NCI-H2081 treated with DMSO at 0.1 percent for 48 hours (cell line): ENCODE measurements around the gene ZNF136.

ENCODE experiments used
- DNase-seq: peaks from one replicate; lab custom pipeline; 2025; lab: John Stamatoyannopoulos, UW

Gene ZNF136

DNA sequence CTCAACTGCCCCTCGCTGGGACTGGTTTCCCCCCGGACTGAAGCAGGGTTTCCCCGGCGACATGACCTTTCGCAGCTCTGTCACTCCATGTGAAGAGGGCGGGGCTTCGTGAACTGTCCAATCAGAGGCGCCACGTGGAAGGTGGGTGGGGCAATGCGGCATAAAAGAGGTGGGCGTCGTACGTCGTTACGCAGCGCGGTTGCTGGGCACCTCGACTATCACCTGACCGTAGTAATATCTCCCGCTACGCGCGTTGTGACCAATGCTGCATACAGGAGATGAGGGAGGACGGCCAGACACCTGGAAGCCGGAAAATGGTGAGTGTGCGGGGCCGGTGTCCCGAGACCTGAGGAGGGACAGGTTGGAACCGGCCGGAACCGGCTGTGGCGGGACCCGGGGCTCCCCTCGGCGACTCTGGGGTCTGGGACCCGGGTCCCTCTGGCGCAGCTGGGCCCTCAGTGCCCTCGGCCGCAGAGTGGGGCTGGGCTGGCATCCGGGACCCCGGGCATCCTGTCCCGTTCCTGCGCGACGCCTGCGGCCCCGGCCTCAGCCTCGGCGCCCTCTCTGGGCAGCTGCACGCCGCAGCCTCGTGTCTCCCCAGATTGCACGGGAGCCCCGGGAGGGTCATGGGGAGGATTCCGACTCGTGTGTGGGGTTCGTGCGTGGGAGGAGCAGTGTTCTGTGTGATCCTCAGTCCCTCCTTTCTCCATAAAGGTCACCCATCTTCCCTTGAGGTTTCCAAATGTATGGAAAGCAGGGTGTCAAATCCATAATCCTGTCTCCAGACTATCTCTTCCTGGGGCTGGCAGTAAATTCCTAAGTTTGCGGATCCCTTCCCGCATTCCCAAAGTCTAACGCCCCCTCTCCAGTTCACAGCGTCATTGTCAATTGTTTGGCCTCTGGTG lies 32.2 kb downstream of the ZNF136 start:
- DNase-seq, result no peak

DNA sequence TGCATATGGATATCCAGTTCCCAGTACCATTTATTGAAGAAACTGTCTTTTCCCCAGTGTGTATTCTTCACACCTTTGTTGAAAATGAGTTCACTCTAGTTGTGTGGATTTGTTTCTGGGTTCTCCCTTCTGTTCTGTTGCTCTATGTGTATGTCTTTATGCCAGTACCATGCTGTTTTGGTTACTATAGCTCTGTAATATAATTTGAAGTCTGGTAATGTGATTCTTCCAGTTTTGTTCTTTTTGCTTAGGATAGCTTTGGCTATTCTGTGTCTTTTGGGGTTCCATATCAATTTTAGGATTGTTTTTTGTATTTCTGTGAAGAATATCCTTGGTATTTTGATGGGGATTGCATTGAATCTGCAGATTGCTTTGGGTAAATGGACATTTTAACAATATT lies 35.2 kb downstream of the ZNF136 start:
- DNase-seq, result no peak

DNA sequence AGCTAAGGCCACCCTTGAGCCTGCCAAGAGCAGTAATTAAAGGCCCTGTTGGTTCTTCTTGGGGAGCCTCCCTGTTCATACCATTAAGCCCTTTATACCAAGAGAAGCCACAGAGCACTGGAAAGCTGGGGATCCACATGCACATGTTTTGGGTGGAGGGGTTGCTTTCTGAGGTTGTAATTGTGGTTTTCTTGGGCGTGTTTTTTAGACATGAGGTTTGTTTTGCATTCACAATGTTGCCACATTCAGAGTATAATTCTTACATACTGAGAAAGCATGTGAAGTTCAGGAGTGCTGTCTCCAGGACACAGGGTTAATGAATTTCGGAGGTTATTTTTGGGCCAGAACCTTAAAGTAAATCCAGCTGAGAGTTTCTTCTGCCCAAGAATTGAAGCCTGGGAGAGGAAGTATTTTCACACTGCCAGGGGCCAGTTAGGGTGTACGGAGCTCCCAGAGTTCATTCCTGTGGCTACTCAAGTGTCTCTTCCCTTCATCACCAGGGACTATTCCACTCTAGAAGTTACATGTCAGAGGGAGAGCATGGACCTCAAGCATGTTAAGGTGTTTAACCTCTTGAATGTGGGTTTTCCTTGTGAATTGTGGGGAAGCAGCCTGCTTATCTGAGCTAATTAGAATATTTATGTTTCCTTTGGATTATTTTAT lies 37.0 kb downstream of the ZNF136 start:
- DNase-seq, result no peak

DNA sequence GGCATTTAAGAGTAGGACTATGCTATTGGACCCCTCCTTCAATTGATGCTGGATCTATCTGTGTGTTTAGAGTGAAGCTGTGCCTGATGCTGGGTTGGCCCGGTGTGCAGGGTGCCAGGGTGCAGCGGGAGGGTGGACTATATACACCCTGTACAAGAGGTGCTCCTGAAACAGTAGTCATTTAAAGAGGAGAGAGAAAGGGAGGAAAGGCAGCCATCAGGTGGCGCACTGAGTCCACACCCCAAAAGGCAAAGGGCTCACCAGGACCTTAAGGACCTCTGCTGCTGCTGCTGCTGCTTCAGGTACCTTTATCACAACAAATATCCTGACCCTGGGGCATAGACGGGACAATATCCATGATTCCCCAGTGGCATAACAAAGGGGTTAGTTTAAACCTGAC lies 39.4 kb downstream of the ZNF136 start:
- no peak for DNase-seq

DNA sequence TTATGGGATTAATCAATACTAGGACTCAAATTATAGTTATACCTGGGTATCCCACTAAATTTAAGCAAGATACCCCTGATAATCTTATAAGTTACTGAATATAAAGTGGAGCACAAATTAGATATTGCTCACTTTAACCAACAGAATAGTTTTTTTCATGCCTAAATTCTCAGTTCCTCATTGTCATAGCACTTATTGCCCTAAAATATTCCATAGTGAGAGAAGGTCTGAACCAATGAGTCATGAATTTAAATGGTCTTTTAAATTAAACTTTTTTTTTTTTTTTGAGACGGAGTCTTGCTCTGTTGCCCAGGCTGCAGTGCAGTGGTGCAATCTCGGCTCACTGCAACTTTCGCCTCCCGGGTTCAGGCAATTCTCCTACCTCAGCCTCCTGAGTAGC lies 42.4 kb downstream of the ZNF136 start:
- DNase-seq, result no peak

DNA sequence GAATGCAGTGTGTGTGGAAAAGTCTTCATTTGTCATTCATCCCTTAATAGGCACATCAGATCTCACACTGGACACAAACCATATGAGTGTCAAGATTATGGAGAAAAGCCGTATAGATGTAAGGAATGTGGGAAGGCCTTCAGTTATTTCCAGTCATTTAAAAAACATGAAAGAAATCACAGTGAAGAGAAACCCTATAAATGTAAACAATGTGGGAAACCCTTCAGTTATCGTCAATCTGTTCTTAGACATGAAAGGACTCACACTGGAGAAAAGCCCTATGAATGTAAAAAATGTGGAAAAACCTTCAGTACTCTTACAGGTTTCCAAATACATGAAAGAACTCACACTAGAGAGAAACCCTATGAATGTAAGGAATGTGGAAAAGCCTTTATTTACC lies 45.3 kb downstream of the ZNF136 start:
- DNase-seq, result no peak

DNA sequence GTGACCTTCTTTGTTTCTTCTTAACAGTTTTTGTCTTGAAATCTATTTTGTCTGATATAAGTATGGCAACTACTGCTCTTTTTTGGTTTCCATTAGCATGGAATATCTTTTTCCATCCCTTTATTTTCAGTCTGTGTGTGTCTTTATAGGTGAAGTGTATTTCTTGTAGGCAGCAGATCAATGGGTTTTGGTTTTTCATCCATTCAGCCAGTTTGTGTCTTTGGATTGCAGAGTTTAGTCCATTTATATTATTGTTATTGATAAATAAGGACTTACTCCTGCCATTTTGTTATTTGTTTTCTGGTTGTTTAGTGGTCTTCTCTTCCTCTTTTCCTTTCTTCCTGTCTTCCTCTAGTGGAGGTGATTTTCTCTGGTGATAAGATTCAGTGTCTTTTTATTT lies 54.4 kb downstream of the ZNF136 start:
- DNase-seq, result no peak

DNA sequence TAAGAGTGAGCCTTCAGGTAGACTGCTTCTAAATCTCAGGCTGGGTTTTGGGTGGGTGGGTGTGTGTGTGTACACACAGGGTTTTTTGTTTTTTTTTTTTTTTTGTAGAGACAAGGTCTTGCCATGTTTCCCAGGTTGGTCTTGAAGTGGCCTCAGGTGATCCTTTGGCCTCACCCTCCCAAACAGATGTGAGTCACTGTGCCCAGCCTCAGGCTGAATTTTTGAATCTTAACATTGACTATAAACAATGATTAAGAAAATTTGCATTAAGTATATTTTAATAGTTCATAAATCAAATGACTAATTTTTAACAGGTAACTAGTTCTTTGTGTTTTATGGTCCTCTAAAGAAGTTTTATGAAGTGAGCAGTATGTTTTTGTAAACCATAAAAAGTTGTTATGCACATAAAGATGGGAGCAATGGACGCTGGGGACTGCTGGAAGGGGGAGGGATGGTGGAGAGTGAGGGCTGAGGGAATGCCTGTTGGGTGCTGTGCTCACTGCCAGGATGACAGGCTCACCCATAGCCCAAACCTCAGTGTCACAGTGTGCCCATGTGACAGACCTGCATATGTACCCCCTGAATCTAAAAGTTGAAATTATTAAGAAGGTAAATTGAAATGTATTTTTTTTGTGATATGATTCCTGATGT lies 60.2 kb downstream of the ZNF136 start:
- DNase-seq, result no peak

DNA sequence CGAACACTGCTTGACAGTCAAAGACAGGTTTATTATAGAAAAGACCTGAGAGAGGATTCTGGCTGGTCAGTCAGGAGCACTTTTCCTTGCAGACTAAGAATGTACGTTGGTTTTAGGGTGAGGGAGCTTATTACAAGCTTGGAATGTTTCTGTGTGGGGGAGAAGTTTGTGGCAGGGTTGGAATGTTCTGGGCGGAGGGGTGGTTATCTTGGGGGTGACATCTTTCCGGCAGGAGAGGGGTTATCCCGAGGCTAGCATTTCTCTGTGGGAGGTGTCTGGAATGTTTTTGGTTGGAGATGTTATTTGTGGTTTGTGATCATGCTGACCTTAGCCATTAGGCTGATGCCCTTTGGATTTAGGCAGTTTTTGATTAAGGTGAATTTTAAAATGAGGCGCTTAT lies 61.8 kb downstream of the ZNF136 start:
- no peak for DNase-seq

DNA sequence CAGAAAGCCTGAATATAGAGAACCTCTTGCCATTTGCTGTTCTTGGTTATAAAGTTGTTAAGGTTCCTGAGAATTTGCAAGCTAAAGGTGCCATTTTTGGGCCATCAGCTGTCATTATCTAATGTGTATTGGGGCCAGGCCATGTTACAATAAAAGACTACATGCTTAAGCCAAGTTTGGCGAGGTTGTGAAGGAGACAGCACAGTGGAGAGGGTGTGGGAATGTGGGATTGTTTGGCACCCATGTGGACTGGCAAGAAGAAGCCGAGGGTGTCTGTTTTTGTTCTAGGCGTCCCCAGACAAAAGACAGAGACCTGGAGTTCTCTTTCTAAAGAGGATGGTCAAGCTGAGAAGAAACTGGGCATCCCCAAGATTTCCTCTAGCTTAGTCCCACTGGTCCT lies 67.1 kb downstream of the ZNF136 start:
- no peak for DNase-seq

DNA sequence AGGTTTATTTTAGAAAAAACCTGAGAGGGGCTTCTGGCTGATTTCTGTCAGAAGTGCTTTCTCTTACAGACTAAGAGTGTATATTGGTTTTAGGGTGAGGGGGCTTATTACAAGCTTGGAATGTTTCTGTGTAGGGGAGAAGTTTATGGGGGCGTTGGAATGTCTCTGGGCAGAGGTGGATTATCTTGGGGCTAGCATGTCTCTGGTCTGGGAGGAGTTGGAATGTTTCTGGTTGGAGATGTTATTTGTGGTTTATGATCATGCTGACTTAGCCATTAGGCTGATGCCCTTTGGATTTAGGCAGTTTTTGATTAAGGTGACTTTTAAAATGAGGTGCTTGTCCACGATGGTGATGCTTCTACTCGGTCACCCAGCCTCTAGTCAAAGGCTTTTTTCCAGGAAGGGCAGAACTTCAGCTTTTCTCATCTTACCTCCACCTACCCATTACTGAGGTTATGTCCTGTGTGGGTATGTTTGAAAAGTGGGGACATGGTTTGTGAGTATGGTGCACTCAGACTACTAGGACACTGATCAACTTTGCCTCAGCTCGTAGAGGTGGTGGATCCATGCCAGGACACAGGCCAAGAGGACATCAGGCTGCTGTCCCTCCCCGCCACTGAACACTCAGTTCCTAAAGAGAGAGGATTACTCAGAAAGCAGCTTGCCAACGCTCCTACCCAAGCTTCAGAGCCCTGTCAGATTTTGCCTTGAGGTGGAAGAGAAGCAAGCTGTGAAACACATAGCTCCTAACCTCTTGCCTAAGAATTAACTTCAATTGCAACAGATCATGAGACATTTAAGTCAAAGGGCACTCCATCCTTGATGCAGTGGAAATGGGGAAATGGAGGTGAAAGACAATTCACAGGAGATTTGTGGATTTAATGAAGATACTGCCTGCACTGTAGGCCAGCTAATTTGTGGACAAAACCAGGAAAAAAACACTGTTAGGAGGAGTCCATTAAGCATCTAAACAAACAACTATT lies 68.1 kb downstream of the ZNF136 start:
- DNase-seq, result no peak

DNA sequence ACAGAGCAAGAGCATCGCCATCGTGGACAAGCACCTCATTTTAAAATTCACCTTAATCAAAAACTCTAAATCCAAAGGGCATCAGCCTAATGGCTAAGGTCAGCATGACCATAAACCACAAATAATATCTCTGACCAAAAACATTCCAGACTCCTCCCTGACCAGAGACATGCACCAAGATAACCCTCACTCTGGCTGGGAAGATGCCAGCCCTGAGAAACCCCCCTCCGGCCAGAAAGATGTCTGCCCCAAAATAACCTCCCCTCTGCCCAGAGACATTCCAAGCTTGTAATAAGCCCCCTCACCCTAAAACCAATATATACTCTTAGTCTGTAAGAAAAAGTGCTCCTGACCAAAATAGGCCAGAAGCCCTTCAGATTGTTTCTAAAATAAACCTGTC lies 70.1 kb downstream of the ZNF136 start:
- DNase-seq, result no peak

DNA sequence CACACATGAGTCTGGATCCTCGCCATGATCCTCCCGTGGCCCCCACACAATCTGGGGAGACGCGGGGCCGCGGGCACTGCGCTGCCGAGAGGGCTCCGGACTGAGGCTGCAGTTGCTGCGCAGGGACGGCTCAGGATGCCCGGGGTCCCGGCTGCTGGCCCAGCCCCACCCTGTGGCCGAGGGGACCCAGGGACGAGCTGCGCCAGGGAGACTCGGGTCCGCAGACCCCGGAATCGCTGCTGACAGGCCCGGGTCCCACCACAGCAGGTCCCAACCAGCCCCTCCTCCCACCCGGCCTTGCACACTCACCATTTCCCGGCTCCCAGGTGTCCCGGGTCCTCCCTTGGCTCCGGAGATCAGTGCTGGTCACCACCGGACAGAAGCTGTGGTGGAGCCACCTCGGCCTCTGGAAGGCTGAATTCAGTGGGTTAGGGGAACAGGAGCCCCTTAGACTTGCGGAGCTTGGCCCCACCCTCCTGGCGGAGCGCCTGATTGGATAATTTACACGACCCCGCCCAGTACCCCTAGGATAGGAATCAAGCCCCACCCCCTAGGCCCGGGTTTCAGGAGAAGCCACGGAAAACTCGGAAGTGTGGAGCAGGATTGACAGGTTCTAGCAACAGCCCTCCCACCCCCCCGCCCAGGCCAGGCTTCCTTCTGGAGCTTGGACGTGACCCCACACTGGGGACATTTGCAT lies 74.4 kb downstream of the ZNF136 start:
- no peak for DNase-seq
